Lung microvascular endothelial cell (primary cell): ENCODE results near the gene TTLL8. TPM values are rescaled to one million over a fixed set of nuclear protein-coding genes. Genes with fewer than 3 reads are reported as not detected.

ENCODE experiments used
- DNase-seq, 2 donors: peaks; one replicate each; pipeline versions ENCODE4 v3.0.0 to v3.0.0-alpha.2; 2010; ENCODE audit warnings: low read depth in 2 of 2
- total RNA-seq: library from RNA; depleted of rRNA; stranded (reverse); fragments of >200 nt; gene quantifications from 2 replicates; pipeline ENCODE4 v1.2.1, GENCODE V29; 2014

TTLL8 gene
- total RNA-seq, 1 donor from 2014 or later, result not detected

DNA sequence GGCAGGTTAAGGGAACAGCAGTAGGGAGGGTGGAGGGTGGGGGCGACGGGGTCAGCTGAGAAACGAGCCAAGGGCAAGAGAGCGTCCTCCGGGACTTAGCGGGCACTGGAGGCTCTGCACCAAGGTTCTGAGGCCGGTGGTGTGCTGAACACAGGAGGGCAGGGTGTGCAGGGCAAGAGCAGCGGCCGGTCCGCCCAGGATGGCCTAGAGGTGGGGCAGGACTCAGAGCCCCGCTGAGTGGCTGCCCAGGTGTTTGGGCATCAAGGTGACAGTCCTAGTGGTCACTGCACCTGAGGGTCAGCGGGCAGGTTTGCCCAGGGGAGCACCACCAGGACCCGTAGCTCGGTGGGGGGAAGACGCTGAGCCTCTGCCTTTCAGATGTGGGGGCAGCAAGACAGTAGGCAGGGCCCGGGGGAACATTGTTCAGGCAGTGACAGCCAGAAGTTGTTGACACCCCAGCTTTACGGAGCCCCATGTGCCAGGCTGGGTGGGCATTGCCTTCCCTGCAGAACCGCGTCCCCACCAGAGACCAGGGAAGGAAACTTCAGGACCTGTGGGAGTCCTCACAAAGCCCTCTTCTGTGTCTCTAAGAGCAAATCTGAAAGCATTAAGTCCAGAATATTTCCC is 4.5 kb upstream of the TTLL8 start:
- no peak for DNase-seq

DNA sequence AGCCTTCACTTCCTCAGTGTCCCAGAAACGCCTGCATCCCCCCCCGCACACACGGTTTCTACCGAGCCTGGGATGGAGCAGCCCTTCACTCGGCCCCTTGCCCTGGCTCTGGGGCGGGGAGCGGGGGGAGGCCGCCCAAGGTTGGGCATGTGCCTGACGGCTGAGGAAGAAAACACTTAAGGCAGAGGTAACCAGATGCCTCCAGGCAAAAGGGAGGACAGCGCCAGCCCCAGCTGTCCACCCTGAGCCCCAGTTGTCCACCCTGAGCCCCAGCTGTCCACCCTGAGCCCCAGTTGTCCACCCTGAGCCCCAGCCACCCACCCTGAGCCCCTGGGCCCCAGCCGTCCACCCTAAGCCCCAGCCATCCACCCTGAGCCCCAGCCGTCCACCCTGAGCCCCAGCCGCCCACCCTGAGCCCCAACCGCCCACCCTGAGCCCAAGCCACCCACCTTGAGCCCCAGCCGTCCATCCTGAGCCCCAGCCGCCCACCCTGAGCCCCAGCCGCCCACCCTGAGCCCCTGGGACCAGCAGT is 3.8 kb upstream of the TTLL8 start:
- no peak for DNase-seq

DNA sequence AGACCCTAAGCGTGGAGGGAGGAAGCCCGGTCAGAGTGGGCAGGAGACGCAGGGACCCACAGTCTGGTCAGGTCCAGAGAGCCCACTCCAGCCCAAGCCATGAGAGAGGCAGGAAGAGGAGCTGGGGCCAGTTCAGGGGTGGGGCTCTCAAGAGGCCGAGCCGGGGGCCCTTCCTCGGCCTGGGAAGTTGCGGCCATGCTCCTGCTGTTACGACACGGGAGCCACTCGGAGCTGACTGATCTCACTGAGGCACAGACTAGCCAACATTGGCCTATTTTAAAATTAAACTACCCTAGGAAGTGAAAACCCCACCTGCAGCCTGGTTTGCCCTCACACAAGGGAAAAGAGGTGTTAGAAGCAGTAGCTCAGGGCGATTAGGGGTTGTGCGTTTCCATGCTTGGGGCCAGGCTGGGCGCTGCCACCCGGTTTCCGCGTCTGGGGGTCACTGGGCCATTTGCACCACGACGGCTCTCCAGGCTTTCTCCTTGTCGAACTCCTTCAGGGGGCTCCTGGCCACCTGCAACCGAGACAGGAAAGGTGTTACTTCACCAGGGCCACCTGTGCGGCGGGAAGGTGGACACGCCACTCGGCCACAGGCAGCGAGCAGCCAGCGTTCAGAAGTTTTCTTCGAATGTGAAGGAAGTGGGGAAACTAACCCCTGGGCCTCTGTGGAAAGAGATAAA is 3.2 kb upstream of the TTLL8 start:
- no peak for DNase-seq

DNA sequence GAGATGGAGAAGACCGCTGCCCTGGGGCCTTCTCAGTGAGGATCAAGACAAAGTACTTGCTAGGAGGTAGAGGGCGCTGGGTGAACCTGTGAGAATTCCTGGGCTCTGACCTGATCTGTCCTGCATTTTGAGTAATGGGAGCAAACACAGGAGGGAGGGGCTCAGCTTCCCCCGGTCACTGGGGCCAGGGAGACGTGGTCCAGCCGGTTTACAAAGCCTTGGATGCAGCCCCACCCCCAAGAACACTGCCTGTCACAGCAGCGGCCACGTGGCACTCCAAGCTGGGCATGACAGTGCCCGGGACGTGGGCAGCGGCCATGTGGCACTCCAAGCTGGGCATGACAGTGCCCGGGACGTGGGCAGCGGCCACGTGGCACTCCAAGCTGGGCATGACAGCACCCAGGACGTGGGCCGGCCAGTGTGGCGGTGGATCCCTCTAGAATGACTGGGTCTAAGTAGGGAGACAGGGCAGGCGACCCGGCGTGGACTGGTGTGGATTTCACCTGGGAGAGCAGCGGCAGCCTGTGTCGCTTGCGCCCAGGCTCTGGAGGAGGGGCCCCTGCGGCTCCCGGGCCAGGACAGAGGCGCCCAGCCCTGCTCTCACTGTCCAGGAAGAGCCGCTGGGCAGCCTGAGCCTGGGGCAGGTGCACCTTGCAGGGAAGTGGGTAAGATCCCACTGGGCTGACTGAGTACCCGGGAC is 2.5 kb upstream of the TTLL8 start:
- DNase-seq, result no peak

DNA sequence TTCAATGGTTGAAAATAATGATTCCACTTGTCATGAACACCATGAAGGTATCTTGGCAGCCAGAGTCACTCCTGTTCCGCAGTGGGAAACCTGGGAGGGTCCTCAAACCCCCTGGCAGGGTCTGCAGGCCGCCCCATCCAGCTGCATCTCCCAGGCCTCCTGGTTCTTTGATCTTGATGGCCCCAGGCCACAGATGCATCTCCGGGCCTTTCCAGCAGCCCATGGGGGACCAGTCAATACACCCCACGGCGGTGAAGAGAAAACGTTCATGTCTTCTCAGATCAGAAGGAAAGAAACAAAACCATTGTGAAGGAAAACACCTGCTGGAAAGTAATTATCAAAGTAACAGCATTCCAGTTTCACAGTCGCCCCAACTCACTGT is 1.8 kb upstream of the TTLL8 start:
- DNase-seq, result no peak

DNA sequence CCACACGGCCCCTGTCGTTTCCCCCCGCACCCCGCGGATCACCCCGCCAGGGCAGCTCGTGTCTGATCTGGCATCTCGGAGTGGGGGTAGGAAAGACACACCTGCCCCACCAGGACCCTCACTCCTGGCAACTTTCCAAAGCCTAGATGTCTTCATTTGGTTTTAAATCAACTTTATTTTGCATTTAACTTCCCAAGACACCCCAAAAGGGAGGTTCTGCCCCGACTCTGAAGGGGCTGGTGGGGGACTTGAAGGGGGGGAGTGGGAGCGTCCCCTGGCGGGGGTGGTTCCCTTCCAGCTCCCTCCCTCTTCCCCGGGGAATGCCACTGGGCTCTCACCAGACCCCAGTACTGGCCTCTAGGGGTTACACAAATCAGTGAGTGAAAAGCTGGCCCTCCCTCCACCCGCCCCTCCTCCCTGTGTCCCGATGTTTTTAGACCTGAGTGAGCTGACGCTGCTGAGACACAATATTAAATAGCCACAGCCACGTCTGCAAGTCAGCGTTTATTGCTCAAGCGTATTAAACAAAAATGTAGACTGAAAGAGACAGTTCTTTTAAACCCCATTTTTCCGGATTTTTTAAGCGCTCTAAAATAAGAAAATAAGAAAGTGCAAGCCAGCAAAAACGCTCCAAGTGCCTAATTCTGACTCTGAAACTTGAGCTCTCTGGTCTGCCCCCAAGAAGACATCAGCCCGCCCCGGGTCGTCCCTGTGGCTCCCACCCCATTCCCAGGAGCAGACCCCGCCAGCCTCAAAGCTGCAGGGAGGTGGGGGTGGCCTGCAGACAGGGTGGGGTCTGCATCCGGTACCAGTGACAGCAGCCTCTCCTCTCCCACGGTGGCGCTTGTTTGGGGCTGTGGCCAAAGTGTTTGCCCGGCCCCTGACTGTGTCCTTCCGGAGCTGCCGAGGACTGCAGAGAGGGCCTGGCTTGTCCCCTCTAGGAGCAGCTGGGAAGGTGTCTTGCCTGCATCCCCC is 1.1 kb upstream of the TTLL8 start:
- peak in 1 of 2 donors; percentile 45 for DNase-seq

DNA sequence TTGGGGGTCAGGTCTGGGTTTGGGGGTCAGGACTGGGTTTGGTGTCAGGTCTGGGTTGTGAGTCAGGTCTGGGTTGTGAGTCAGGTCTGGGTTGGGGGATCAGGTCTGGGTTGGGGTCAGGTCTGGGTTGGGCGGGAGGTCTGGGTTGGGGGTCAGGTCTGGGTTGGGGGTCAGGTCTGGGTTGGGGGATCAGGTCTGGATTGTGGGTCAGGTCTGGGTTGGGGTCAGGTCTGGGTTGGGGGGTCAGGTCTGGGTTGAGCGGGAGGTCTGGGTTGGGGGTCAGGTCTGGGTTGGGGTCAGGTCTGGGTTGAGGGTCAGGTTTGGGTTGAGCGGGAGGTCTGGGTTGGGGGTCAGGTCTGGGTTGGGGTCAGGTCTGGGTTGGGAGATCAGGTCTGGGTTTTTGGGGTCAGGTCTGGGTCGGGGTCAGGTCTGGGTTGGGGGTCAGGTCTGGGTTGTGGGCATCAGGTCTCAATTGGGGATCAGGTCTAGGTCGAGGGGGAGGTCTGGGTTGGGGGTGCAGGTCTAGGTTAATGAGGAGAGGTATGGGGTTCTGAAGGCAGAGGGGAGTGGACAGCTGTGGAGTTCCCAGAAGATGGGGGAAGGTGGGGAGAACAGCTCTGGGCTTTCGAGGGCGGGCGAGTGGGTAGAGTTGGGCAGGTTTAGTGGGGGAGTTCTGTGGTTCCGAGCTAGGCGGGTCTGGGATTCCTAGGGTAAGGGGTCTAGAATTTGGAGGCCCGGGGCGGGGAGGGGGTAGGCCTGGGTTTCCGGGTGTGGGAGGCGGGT is 629 bp downstream of the TTLL8 start:
- DNase-seq, result no peak

DNA sequence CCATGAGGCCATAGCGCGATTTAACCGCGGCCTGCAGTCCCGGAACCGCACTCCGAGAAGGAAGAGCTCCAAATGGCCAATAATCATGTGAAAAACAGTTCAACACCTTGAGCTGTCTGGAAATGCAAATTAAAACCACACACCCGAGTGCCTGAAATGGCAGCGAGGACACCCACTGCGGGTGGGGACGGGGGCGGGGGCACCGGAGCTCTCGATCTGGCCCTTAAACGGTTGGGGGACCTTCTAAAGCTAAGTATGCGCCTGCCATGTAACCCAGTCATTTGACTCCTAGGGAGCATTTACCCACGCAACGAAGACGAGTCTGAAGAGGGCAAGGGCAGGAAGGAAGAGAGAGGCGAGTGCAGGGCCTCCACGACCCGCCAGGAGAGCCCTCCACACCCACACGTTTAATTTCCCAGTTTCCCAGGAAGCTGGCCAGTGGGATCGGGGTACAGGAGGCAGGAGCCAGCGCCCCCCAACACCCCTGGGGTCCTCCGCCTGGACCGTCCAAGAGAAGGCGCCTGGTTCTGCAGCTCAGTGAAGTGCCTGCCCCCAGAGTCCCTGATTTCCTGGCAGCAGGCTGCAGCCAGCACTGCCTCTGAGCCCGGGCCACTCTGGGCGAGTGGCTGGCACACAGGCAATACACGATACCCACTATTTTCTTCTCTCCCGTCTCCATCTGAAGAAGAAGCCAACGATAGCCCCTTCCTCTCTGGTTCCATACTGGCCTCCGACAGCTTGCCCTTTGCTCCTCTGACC is 1.7 kb downstream of the TTLL8 start:
- DNase-seq, result no peak

DNA sequence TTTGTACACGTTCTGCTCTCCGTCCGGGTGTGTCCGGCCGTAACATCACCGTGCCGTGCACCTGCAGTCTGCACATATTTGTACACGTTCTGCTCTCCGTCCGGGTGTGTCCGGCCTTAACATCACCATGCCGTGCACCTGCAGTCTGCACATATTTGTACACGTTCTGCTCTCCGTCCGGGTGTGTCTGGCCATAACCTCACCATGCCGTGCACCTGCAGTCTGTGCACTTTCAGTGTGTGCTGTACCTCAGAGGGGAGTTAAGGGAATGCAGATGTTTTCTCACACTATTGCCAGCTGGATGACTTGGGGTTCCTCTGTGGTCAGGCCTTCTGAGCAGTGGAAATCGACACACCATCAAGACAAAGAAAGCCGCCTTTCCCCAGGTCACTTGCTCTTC is 4.2 kb downstream of the TTLL8 start:
- no peak for DNase-seq

DNA sequence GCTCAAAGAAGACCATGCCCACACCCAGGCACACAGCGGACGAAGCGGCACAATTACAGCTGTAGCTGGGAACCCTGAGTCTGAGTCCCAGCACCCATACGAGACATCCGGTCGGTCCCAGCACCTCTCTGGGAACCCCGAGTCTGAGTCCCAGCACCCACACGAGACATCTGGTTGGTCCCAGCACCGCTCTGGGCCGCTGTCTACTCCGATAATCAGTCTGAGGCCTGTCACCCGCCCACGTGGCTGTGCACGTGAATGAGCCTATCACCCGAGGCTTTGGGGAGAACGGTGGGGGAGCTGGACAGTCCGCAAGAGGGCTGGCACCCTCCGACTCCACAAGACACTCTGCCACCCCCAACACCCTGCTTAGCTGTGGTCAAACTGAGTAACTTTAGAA is 6.2 kb downstream of the TTLL8 start:
- no peak for DNase-seq

DNA sequence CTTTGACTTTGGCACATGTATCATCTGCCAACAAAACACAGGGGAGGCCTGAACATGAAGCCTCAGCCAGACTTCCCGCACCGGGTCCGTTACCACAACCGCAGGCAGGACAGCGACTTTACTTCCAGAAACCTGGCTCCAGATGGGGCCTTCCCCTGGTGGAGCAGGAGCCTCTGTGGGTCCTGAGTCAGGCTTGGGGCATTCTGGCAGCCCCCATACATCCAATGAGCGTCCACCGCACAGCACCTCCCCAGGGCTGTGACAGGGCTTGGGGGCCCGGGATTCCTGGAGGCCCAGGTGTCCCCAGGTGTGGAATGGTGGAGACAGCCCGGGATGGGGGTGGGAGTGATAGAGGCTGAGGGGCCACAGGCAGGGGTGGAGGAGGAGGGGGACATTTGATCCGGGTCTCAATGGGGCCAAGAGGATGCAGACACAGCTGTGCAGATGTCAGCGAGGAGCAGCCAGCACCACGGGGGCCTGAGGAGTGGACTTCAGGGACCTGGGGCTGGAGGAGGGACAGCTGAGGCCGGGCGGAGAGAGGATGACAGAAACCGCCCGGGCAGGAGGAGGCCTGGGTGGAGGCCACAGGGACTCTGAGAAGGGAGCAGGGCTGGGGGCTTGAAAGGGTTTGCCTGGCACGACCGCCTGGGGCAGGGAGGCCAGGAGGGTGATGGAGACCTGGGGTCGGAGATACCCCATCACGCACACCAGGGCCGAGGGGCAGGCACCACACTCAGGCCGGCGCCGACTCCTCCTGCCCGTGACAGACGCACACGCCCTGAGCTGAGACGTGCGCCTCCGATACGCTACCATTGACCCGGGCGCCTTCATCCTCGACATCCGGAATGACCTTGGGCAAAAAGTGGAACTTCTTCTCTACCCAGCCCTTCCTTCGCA is 8.6 kb downstream of the TTLL8 start:
- no peak for DNase-seq

DNA sequence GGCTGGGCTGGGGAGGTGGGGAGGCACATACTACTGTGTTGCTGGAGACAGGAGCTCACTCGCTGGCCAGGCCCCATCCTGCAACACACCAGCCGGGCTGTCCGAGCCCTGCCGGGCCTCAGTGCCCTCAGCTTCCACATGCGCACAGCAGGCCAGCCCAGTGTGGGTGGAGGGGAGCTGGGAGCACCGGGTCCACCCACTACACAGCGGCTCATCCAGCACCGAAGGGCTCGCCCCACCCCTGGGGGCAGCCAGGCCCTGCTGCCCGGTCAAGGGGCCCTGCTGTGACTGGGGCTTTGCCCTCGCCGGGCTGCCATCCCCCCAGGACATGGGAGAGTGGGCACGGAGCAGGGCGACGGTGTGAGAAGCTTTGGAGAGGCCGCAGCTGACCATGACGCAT is 9.3 kb downstream of the TTLL8 start:
- DNase-seq, result no peak

DNA sequence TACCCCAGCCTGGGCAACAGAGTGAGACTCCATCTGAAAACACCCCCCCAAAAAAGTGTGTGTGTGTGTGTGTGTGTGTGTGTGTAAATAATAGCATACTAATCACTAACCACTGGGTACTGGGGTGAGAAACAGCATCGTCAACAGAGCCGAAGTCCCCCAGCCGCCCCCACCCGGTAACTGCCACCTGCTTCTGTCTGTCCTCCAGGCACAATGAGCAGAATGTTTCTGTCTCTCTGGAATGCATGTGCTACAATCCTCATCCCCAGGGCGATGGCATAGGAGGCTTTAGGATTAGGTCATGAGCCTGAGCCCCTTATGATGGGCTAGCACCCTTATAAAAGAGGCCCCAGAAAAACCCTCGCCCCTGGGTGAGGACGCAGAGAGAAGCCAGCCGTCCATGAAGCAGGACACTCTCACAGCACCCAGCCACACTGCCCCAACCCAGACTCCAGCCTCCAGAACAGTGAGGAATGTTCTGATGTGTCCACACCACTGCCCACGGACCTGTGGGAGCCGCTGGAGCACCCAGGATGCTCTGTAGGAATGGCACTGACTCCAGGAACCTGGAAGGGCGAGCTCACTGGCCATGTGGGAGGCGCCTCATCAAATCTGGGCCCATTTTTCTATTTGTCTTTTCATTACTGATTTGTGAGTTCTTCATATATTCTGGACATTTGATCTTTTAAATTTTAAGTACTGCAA is 9.9 kb downstream of the TTLL8 start:
- no peak for DNase-seq

DNA sequence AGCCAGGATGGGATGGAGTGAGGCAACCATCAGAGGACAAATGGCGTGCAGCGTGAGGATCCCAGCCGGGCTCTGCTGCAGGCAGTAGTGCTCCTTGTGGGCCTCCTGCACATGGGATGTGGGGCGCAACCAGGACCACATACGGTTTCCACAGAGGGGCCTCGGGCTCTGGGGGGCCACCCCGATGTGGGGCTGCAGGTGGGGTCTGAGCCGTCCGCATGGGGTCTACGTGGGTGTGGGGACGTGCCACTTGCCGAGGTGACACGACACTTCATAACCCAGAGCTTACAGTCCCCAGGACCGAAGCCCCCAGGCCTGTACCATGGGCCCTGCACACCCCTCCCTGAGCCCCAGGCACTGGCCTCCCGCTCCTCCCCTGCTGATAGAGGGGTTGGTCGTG is 10.8 kb downstream of the TTLL8 start:
- no peak for DNase-seq

DNA sequence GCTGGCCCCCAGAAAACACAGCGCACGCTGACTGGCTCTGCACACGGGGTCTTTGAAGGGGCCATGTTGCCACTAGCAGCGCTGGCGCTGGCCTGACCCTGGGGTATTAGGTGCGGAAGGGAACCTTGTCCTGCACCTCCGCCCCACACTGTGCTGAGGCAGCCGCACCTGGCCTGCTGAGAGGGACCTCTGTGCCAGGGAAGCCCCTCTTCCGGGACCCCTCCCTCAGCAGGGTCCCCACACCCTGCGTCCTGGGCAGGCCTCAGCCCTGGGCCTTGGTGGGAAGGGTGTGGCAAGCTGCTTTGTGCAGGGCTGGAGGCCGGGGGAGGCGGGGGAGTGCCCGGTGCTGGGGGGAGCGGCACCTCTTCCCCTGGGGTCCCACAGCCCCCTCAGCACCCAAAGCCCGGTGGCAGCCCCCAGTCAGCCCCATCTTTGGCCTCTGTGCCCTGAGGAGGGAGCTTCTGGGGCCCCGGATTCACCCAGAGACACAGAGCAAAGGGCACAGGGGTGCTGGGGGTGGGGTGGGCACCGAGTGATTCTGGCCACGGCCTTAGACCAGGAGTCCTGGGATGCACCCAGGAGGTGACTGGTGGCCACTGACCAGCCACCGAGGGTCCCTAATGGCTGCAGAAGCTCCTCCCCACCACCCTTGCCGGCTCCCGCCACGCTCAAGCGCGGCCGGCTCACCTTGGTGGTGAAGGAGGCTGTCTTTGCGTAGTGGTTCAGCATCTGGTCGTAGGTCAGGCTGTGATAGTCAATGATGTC is 11.4 kb downstream of the TTLL8 start:
- no peak for DNase-seq

DNA sequence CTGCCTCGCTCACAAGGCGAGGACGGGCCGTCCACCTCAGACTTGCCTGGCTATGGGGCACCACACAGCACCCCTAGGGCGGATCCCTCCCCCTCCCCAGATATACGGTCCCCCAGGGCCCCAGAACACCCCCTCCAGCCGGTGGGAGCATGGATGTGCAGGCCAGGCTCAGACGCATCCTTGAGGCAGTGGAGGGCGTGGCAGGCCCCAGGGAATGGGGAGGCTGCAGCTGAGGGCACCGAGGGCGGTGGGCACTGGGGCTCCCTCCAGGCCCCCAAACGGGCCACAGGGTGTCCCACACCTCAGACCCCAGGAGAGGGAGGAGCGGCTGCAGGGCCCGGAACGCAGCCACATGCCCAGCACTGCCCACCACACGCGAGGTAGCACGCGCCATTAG is 12.1 kb downstream of the TTLL8 start:
- no peak for DNase-seq

DNA sequence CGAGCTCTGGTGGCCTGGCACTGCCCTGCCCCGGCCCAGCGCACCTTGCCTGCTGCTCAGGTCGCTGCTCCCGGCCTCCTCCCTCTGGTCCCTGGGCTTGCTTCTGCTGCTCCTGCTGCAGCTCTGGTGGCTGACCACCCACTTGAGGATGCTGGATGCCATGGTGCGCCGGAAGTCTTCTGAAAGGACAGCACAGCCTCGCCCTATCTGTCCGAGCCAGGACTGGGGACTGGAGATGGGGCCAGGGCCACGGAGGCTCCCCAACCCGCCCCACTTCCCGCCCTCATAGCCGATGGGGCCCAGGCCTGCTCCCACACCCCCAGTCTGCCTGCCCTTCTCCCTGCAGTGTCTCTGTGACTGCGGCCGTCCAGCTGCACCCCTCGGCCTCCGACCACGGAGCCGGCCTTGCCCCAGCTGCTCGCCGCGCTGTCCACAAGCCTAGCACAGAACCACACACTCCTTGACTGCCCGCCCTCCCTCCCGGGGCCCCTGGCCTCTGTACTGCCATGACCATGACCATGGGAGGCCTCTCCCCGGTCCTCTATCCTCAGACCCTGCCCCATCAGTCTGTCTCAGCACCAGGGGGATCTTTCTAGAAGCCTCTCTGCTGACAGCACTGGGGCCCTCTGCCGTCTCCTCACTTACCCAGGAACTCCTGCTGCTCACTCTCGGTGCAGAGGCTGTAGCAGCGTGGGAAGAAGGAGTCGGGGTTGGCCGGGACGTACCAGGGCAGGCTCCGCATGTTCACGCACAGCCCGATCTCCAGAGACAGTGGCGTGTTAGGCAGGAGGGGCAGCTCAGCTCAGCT is 12.7 kb downstream of the TTLL8 start:
- no peak for DNase-seq
